ENCODE data around the gene HLCS. TPM values are rescaled to one million over a fixed set of nuclear protein-coding genes. Genes with fewer than 3 reads are reported as not detected.

HLCS gene
- total and polyA plus RNA-seq, 2 of the 4 experiments (the other 2 are of a cell fraction) = 10.6 to 21.0 TPM

DNA sequence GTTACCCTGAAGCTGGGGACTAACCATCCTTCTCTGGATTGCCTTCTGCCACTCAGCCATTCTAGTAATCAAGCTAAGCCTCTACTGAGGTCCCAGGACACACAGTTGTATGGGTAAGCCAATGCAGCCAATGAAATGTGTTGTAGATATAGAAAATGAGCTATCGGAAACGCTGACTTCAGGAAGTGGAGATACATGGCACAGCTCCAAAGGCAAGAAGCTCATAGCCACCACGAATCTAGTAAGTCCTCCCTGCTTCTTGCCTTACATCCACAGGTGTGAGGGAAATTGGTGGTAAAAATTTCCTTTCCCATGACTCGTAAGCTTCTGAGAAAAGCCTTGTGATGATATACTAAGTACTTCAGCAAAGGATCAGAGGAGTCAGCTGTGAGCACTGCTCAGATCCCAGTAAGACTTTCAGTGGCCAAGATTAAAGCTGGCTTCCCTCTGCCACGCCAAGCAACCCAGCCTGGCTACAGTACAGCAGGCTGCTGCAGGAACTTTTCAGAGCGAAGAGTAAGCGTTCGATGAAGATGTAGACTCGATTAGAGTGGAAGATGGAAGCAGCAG is 149.8 kb downstream of the HLCS start:
- Histone ChIP-seq H3K56ac (ENCODE audit: extremely low read depth, insufficient read depth, low read length) (no peak overlapping the region), H3K27ac (ENCODE audit: insufficient read depth, low read length) (no peak overlapping the region), H4K5ac (ENCODE audit: low read depth, low read length) (no peak overlapping the region), H2AK5ac (ENCODE audit: low read depth, low read length) (no peak overlapping the region), H3K4me2 (ENCODE audit: low read depth, low read length) (no peak overlapping the region), H3K18ac (ENCODE audit: low read depth, low read length) (no peak overlapping the region), H2BK15ac (ENCODE audit: low read depth, low read length) (no peak overlapping the region), H3K4me1 (ENCODE audit: control insufficient read depth, insufficient read depth, low read length) (peaks cover 7% of the 10 kb centered on the region; the same call in 1 of the 2 replicates), H3K27me3 (ENCODE audit: control insufficient read depth, insufficient read depth, low read length) (no peaks in the 10 kb centered on the region), H2BK120ac (ENCODE audit: low read depth, low read length) (no peak overlapping the region), H3K23ac (ENCODE audit: low read depth, low read length) (no peak overlapping the region), H3K9me3 (ENCODE audit: control insufficient read depth, insufficient read depth, low read length) (no peaks in the 10 kb centered on the region), H3K4ac (ENCODE audit: low read depth, low read length) (no peak overlapping the region), H3K9me1 (ENCODE audit: insufficient read depth, low read length) (peaks cover 16% of the 10 kb centered on the region), H3K4me3 (ENCODE audit: insufficient read depth, low read depth, low read length) (no peak overlapping the region), H3K36me3 (ENCODE audit: control insufficient read depth, insufficient read depth, low read length) (no peaks in the 10 kb centered on the region), H2AFZ (replicated peaks; ENCODE audit: low read length, poor library complexity) (no peak overlapping the region), H2BK5ac (ENCODE audit: low read depth, low read length, poor library complexity, severe bottlenecking) (no peak overlapping the region), H2BK20ac (ENCODE audit: low read depth, low read length) (no peak overlapping the region), H4K20me1 (ENCODE audit: insufficient read depth, low read length) (no peaks in the 10 kb centered on the region), H3K14ac (replicated peaks; ENCODE audit: low read depth, low read length) (no peak overlapping the region), H4K91ac (ENCODE audit: insufficient read depth, low read depth, low read length) (no peak overlapping the region), H3K9ac (ENCODE audit: low read depth, low read length) (no peak overlapping the region), H3K79me1 (ENCODE audit: low read depth in 1 of 2, low read length in 2 of 2) (0 out of 4 replicates have a peak, but pooled peaks cover 0 to 4% of the 10 kb centered on the region in 2 experiments), H2AK9ac (replicated peaks; ENCODE audit: low read depth, low read length, poor library complexity) (no peak overlapping the region), H4K8ac (ENCODE audit: low read depth in 2 of 2, low read length in 2 of 2) (no peak overlapping the region)
- DNase-seq (peak; percentile 17), ATAC-seq (ENCODE audit: low read depth) (no peak)
- dilution Hi-C loops (cut with HindIII; ENCODE audit: low sequenced_read_pairs, unreplicated experiment) = no loop called here
- in situ Hi-C loops (cut with MboI; ENCODE audit: low sequenced_read_pairs) = no loop called here
- CTCF ChIA-PET = no interaction called here
- no TSS peak for BruUV-seq (replicated peaks)
- TF ChIP-seq, protein P1, sequence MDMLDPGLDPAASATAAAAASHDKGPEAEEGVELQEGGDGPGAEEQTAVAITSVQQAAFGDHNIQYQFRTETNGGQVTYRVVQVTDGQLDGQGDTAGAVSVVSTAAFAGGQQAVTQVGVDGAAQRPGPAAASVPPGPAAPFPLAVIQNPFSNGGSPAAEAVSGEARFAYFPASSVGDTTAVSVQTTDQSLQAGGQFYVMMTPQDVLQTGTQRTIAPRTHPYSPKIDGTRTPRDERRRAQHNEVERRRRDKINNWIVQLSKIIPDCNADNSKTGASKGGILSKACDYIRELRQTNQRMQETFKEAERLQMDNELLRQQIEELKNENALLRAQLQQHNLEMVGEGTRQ (IDR thresholded peaks at IDR 0.05; ENCODE audit: low read depth, low read length) = no peak
- TF ChIP-seq CHD1 (IDR thresholded peaks at IDR 0.05; ENCODE audit: low read depth, low read length) (no peak), CTCF (conservative IDR thresholded peaks at IDR 0.05; ENCODE audit: low read depth, low read length) (no peak), SMC3 (IDR thresholded peaks at IDR 0.05; ENCODE audit: low read depth, low read length) (no peak), POLR2A (IDR thresholded peaks at IDR 0.05; ENCODE audit: low read depth, low read length) (no peak), RCOR1 (IDR thresholded peaks at IDR 0.05; ENCODE audit: insufficient replicate concordance, low read length) (no peak), MAFK (IDR thresholded peaks at IDR 0.05; ENCODE audit: low read depth, low read length) (no peak), NFE2L2 (IDR thresholded peaks at IDR 0.05; ENCODE audit: low read depth, low read length) (no peak), RFX5 (IDR thresholded peaks at IDR 0.05; ENCODE audit: low read depth, low read length) (no peak), RAD21 (IDR thresholded peaks at IDR 0.05; ENCODE audit: low read length) (no peak), ELK1 (IDR thresholded peaks at IDR 0.05; ENCODE audit: borderline replicate concordance, low read depth, low read length) (no peak), FOS (IDR thresholded peaks at IDR 0.05; ENCODE audit: low read depth, low read length) (no peak), CEBPB (IDR thresholded peaks at IDR 0.05; ENCODE audit: low read depth, low read length) (no peak), MAZ (IDR thresholded peaks at IDR 0.05; ENCODE audit: borderline replicate concordance, low read depth, low read length) (no peak), BHLHE40 (IDR thresholded peaks at IDR 0.05; ENCODE audit: low read depth, low read length) (no peak), MXI1 (IDR thresholded peaks at IDR 0.05; ENCODE audit: borderline replicate concordance, low read depth, low read length) (no peak)
- POLR2A ChIA-PET (ENCODE audit: unreplicated experiment) = no interaction called here
- intact Hi-C loops (cut with micrococcal nuclease) = no loop called here
- WGBS, 2 experiments (ENCODE audit: extremely low coverage in 2 of 2, insufficient read length in 1 of 2) = no CpG with 5 or more reads among the region's 9 CpGs

All from IMR-90 (cell line).